UCSD-AML1 (cell line): Measurements from ENCODE around the gene IL4.
"Not testable (repeated sequence)": the region's sequence is repeated elsewhere in the genome, so short reads cannot be mapped to it uniquely, and the experiment has no call there.

Source experiments
- DNase-seq: peaks from one replicate; lab custom pipeline; 2025; ENCODE audit not compliant: unreplicated experiment; lab: John Stamatoyannopoulos, UW

IL4 gene

DNA sequence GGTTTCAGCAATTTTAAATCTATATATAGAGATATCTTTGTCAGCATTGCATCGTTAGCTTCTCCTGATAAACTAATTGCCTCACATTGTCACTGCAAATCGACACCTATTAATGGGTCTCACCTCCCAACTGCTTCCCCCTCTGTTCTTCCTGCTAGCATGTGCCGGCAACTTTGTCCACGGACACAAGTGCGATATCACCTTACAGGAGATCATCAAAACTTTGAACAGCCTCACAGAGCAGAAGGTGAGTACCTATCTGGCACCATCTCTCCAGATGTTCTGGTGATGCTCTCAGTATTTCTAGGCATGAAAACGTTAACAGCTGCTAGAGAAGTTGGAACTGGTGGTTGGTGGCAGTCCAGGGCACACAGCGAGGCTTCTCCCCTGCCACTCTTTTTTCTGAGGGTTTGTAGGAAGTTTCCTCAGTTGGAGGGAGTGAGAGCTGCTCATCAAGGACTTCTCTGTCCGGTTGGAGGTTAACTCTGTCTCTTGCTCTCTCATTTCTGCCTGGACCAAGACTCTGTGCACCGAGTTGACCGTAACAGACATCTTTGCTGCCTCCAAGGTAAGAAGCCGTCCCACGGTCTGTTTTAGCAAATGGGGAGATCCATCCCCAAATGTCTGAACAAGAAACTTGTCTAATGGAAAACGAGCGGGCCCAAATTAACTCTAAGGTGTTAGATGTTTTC, at the start of gene IL4:
Gene IL4, plus strand, starts transcription at position 51 of the 692 bp plus-strand sequence. Its CDS starts 62 bp downstream, at position 113.
- DNase-seq = no peak

DNA sequence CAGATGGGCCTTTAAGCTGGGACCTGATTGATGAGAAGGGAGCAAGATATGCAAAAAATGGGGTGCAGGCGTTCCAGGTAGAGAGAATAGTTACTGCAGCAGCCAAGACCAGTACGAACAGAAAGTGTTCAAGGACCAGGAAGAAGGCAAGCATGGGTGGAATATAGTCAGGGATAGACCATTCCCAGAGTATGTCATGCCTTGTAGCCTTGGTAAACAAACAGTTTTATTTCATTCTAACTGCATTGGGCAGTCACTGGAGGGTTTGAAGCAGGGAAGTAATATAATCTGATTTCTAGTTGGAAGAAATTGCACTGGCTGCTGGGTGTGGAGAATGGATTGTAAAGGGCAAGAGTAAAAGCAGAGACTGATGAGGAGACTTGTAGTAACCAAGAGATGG, 46.3 kb upstream of the IL4 start:
- no peak for DNase-seq

DNA sequence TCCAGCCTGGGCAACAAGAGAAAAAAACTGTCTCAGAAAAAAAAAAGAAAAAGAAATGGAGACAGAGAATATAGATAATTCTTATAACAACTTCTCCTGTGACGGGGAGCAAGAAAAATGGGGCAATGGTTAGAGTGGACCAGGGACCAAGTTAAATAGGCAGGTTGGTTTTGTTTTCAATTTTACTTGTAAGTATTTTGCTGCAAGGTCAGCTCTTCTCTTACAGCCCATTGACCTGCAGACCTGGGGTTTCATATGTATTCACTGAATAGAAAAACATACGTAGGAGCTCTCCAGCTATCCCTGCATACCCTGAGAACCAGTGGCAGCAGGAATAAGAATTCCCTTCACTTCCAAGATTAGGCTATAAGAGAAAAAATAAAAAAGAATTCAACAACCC, 45.0 kb upstream of the IL4 start:
- no peak for DNase-seq

DNA sequence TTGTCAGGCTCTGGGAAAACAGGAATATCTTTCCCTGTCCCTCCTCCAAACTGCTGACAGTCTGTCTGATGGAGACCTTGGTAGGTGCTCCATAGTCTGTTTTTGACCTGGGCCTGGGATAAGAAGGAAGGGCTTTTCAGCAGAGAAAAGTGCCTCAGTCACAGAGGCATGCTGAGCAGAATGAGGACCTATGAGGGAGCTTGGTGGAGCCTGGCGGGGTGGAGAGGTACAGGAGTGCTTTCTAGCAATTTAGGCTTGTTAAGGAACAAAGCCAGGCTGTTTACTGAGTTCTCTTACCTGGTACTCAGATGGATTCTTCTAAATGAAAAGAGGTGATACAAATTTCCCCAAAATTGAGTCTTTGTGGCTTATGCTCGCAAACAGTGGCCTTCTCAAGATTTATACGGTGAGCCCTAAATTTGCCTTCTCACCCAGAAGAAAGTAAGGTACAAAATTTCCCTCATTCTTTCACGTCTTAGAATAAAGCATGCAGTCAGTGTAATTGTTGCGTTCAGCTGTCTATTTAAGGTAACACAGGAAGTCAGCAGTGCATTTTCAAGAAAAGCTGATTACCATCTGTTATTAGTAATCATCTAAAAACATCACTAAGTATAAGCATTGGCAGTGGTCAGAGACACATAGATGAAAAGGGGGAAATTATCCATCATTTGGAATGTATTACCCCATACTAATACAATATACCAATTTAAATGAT, 44.4 kb upstream of the IL4 start:
- DNase-seq = no peak

DNA sequence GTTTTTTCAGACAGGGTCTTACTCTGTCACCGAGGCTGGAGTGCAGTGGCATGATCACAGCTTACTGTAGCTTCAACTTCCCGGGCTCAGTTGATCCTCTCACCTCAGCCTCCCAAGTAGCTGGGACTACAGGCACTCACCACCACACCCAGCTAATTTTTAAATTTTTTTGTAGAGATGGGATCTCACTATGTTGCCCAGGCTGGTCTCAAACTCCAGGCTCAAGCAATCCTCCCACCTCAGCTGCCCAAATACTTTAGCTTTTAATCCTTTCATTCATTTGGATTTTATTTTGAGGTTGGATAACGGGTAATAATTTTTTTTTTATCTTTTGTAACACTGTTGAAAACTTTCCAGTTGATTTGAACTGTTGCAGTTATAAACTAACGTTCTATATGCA, 40.2 kb upstream of the IL4 start:
- not testable (repeated sequence) for DNase-seq

DNA sequence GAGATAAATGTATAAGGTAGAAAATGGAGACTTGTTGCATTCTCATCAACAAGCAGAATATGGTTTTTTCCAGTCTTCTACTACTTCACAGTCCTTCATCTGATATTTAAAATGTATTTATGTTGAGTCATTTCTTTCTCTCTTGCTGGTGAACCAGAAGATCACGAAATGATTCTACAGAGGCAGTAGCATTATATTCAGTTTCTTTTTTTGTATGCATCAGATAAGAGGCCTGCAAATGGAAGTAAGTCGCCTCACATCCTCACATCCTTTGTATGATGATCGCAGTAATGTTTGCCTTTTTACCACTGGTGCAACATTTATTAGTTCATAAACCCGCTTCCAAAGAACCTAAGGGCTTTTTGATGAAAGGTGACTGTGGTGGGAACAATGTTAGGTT, 37.9 kb upstream of the IL4 start:
- no peak for DNase-seq

DNA sequence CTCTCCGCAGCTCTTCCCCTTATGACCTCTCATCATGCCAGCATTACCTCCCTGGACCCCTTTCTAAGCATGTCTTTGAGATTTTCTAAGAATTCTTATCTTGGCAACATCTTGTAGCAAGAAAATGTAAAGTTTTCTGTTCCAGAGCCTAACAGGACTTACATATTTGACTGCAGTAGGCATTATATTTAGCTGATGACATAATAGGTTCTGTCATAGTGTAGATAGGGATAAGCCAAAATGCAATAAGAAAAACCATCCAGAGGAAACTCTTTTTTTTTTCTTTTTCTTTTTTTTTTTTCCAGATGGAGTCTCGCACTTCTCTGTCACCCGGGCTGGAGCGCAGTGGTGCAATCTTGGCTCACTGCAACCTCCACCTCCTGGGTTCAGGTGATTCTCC, 36.5 kb upstream of the IL4 start:
- DNase-seq = no peak

DNA sequence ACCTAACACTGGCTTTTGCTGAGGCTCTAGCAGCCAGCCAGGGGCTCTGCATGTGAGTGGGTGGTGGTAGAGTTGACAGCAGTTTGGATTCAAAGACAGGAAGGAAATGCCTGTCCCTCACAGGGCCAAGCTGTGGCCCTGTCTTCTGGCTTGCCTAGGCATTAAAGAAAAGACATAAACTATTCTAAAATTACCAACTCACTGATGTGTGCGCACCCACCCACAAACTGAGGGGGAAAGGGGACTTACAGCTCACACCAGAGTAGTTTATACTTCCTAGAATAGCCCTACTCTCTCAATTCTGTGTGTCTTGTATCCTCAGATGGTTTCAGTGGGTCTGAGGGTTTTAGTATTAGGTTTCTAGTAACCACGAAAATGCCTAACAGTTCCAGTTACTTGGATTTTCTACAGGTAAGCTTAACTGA, 34.1 kb upstream of the IL4 start:
- DNase-seq = no peak

DNA sequence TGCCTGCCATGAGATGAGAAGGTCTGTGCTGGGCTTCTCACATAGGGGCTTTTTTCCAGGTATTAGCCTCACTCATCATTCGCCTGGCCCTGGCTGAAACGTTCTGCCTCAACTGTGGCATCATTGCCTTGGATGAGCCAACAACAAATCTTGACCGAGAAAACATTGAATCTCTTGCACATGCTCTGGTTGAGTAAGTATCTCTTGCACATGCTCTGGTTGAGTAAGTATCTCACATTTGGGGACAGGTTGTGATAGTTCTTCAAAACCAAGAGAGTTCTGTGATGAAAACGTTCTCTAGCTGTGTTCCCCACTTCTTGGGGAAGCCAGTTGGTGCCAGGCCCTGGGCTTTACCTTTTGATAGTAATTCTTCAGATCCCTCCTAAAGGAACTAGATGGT, 33.2 kb upstream of the IL4 start:
- DNase-seq = no peak

DNA sequence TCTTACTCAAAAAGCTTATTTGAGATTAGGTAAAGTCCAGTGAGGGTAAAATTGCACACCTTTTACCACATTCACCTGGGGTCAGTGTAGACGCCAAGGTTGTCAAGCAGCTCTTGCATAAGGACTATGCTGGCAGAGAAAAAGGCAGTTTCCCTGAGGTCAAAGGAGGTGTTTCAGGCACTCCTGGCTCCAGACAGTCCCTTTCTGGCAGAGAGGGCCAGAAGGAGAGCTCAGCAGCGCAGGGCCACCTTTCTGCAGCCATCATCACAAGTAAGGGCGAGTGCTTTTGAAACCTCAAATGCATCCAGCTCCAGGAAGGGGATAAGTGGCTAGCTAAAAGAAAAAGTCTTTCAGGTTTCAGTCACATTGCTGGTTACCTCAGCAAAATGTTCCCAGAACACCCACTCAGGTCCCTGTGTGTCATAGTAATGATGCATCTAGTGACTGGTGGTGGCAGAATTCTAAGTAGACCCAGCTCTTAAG, 32.5 kb upstream of the IL4 start:
- DNase-seq = no peak

DNA sequence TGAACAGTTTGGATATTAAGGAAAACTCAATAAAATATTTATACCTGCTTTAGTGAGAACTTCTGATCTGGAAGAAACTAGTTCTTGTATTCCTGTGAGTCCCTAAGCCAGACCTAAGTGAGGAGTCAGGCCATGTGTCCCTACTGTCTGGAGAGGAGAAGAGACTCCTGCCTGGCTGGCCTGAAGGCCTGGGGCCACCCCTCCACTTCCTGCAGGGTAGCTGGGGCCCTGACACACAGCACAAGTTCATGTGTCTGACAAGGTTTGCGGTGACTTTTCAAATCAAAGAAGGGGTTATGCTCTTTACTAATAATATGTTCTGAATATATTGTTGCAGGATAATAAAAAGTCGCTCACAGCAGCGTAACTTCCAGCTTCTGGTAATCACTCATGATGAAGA, 31.9 kb upstream of the IL4 start:
- DNase-seq = no peak

DNA sequence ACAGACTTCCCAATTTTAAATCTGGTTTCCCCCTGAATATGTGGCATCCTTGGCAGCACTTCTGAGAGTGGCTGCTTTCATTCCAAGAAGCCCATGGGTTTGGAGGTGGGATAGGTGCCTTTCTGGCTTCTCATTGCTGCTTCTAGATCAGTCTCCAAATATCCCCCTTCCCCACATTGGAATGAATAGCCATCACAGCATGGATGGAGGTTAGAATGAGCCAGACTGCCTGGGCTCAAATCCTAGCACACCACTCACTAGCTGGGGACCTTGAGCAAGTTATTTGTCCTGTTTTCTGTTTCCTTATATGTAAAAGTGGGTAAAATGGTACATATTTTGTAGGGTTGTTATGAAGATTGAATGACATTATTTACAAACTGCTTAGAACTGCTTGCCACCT, 29.6 kb upstream of the IL4 start:
- no peak for DNase-seq

DNA sequence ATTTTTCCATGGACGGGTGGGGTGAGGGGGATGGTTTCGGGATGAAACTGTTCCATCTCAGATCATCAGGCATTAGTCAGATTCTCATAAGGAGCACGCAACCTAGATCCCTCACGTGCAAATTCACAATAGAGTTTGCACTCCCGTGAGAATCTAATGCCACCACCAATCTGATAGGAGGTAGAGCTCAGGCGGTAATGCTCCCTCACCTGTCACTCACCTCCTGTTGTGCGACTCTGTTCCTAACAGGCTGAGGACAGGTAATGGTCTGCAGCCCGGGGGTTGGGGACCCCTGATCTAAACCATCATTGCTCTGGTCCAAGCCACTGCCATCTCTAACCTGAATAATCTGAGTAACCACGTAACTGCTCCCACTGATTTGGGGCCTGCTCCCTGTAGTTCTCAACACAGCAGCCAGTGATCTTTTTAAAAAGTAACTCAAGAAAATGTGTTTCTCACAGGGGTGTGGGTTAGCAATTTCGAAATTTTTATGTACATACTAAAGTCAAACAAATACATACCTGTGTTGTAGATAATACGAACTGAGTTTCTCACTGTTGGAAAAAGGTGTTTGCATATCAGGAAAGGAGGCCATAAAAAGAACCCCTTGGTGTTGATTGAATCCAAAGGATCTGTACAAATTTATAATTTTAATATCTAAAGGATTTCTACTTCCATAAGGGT, 27.1 kb upstream of the IL4 start:
- no peak for DNase-seq

DNA sequence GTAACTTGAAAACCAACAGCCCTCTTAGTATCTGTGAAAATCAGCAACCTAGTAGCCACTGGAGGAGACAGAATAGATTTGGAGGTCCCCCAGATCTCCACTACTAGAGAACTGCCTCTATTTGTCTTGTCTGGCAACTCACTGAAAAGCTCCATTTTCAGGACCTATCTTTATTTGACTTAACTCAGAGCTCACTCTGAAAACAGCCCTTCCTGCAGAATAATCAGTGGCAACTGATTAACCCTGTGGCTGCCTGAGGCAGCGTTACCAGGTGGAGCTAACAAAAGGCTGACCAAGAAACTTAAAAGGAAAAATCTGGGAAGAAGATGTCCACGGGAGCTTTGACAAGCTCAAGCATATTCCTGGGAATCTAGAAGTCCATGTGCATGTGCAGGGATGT, 26.3 kb upstream of the IL4 start:
- DNase-seq = no peak

DNA sequence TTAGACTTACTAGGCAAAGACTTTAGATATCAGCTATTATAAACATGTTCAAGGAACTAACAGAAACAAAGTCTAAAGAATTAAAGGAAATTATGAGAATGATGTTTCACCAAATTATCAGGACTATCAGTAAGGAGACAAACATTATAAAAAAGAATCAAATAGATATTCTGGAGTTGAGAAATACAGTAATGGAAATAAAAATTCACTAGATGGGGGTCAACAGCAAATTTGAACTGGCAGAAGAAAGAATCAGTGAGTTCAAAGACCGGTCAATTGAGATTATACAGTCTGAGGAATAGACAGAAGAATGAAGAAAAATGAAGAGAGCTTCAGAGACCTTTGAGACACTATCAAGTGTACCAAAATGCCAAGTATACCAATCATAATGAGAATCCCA, 25.4 kb upstream of the IL4 start:
- DNase-seq = no peak

DNA sequence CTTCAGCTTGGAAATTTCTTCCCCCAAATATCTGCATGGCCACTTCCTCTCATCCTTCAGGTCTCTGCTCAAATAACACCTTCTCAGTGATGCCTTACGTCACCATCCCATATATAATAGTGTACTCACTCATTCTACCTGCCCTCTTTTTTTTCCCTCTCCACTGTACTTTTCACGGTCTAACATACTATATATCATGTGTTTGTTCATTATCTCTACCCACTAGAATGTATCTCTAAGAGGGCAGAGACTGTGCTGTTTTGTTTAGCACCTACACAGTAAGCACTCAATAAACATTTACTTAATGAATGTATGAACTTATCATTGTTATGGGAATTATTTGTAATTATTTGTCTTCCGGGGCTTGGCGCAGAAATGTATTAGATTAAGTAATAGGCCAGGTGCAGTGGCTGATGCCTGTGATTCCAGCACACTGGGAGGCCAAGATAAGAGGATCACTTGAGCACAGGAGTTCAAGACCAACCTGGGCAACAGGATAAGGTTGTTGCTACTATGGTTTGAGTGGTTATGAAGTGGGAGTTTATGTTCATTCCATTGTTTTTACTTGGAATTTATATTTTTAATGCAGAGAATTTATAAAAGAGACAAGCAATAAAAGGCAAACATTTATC, 21.8 kb upstream of the IL4 start:
- no peak for DNase-seq

DNA sequence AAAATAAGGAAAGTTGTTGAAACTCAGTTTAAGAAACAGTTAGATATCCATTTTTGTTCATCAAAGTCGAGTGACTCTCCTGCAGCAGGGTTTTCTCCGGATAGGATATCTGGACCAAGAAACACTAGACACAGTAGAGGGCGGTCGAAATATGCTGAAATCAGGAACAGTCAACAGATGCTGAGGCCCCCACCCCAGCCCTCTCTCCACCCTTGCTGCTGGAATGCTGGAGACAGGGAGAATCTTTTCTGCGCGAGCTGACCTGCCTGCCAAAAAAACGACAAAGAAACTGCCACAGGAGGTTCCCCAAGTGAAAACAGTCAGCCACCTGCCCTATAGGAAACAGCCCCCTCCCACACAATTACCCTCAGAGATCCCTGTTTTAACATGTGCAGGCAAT, 20.1 kb upstream of the IL4 start:
- DNase-seq = no peak

DNA sequence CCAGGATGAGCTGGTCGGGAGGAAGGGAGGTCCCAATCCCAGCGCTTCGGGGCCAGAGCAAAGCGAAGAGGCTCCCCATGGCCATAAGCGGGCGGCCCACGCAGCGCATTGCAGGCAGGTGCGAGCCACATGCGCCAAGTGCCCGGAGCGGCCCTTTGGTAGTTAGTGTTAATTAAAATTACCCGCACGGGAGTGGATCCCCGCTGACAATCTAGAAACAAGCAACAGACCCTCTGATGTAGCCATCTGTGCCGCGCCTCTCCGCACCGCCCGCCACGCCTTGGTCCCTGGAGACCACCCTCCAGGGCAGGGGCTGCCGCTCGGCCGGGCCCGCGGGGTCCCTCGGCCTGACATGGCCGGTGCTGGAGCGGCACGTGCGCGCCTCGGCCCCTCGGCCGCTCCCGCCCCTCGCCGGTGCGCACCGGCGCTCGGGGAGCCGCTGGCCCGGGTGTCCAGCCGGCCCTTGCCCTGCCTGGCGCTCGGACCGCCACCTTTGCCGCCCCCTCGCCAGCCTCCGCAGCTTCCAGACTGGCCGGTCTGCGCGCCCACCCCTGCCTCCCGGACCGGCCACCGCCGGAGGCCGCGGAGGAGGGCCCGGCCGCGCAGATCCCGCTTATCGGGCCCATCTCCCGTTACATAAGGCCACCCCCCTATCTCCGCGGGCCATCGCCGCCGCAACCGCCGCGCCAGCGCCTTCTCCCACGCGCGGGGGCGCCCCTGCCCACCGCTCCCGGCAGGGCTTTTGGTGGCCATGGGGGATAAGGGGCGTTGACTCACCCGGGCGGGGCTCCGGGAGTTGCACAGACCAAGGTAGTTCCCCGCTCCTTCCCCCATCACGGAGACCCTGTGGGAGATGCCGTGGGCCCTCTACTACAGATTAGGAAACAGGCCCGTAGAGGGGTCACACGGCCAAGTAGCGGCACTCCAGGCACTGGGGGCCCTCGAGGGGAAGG, 17.7 kb upstream of the IL4 start:
- no peak for DNase-seq

DNA sequence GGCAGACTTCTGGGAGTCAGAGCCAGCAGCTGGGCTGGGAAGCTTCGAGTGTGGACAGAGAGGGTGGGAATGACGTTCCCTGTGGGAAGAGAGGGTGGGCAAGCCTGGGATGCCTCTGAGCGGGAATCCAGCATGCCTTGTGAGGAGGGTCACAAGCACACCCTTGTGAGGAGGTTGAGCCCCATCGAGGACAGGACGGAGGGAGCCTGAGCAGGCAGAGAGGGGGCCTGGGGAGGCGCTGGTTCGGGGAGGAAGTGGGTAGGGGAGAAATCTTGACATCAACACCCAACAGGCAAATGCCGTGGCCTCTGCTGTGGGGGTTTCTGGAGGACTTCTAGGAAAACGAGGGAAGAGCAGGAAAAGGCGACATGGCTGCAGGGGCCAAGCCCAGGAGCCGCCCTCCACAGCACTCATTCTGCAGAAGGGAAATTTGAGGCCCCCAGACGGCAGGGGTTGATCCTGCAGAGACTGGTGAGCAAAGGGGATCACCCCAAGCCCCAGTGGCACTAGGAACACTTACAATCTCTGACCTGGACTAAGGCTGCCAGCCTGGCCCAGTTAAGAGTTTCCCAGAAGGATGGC, 16.9 kb upstream of the IL4 start:
- no peak for DNase-seq

DNA sequence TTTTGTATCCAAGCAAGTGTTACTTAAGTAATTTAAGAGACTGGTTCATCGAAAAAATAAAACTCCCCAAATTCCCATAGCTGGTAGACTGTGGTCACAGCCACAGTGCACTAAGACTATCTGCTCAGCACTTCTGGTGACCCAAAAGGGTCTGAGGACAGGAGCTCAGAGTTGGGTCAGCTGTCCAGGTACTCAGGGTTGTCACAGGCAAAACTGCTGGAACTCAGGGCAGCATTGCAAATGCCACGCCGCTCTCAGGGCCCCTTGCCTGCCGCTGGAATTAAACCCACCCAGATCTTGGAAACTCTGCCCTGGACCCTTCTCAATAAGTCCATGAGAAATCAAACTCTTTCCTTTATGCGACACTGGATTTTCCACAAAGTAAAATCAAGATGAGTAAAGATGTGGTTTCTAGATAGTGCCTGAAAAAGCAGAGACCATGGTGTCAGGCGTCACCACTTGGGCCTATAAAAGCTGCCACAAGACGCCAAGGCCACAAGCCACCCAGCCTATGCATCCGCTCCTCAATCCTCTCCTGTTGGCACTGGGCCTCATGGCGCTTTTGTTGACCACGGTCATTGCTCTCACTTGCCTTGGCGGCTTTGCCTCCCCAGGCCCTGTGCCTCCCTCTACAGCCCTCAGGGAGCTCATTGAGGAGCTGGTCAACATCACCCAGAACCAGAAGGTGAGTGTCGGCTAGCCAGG, 16.0 kb upstream of the IL4 start, which contains the start of gene IL13:
Gene IL13, plus strand, starts transcription at position 498 of the 705 bp plus-strand sequence. Its CDS starts 14 bp downstream, at position 512.
- no peak for DNase-seq
